ENCODE results near the gene ZNF765.
A peak's percentile ranks its signal among the peaks of the same experiment; 100 is the strongest.
"Not testable (repeated sequence)": the region's sequence is repeated elsewhere in the genome, so short reads cannot be mapped to it uniquely, and the experiment has no call there.

Gene ZNF765

GRCh38 chr19:53423074-53423473 lies 28.1 kb downstream of the ZNF765 start:
- not testable (repeated sequence) for DNase-seq

DNA sequence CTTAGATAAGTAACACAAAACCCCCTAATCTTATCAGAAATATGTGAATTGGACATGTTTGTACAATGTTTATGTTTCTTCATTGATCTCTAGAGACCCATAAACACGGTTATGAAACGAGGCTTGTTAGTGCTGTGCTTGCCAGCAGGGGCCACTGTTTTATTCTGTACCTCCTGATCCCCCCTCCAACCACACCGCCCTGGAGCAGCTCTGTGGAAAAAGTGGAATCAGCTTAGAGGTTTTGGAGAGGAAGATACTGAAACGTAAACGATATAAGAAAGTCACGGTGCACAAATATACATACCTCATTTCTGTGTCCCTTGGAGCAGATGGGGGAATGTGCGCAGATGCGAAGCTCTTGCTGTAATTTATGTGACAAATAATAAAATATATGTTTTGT lies 28.7 kb downstream of the ZNF765 start:
- not testable (repeated sequence) for DNase-seq

DNA sequence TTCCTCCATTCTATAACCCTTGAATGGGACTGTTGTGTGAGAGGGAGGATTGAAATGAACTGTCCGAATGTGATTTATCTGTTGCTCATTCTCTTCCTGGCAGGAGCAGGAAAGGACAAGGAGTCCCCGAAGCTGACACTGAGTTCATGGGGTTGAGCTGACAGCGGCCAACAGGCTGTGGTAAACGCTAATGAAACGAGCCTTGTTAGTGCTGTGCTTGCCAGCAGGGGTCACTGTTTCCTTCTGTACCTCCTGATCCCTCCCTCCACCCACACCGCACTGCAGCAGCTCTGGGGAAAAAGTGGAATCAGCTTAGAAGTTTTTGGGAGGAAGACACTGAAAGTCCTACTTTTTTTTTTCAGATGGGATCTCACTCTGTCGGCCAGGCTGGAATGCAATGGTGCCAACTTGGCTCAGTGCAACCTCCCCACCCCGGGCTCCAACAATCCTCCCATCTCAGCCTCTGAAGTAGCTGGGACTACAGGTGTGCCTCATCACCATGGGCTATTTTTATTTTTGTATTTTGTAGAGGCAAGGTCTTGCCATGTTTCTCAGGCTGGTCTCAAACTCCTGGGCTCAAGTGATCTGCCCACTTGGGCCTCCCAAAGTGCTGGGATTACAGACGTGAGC lies 30.1 kb downstream of the ZNF765 start:
- DNase-seq, result peak; percentile 55

DNA sequence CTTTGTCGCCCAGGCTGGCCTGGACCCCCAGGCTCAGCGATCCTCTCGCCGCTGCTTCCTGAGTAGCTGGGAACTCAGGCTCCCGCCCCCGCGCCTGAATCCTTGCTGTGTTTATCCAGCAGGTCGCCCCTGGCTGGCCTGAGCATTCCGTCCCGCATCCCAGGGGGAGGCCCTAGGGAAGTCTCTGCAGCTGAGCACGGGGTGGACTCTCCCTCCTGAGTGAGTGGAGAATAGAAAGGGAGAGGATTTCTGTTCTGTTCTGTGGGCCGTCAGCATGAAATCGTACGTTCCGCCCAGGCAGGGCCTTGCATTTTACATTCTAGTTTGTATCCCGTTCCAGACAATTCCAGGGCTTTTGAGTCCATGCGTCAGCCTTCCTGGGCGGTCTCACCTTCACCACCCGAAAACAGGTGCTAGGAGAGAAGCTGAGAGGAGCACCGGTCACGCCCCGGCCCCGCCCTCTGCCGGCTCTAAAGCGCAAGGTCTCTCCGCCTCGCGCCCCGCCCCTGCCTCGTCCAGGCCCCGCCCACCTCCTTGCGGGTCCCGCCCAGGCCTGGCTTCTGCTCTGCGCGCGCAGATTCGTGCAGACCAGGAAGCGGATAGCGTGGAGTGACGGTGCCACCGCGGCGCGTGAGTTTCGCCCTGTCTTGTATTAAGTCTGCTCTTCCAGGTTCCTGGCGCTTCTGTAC lies 36.6 kb downstream of the ZNF765 start, which contains the start of gene ZNF761:
Gene ZNF761, plus strand, starts transcription at position 586 of the 689 bp plus-strand sequence. CDS start 15,285 bp downstream, outside the sequence.
- DNase-seq, result peak; percentile 95

- peak; percentile 1 for DNase-seq
These were observed 37.2 kb downstream of the ZNF765 start for GRCh38 chr19:53432088-53432661.

- DNase-seq, result not testable (repeated sequence)
These were observed 48.9 kb downstream of the ZNF765 start for GRCh38 chr19:53443809-53444208.

DNA sequence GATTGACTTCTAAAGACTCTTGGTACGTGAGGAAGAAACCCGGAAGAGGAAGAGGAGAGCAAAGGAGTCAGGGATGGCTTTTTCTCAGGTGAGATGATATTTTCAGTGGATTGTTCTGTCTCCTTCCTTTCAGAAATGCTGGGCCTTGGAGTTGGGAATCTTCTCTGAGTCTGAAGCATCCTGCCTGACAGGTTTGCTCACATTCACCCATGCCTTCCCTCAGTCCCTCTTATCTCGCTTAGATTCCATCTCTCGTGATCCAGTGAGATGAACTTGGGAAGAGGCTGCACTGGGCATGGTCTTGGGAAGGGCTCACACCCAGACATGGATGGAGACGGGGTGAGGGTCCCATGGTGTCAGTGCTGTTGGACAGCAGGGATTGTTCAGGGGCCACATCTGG lies 52.2 kb downstream of the ZNF765 start:
- DNase-seq, result not testable (repeated sequence)

- no peak for DNase-seq
These were observed 60.9 kb downstream of the ZNF765 start for GRCh38 chr19:53455828-53456227.

GRCh38 chr19:53460131-53460721 lies 65.3 kb downstream of the ZNF765 start:
- DNase-seq, result not testable (repeated sequence)

GRCh38 chr19:53461866-53462265 lies 66.9 kb downstream of the ZNF765 start:
- DNase-seq, result no peak

DNA sequence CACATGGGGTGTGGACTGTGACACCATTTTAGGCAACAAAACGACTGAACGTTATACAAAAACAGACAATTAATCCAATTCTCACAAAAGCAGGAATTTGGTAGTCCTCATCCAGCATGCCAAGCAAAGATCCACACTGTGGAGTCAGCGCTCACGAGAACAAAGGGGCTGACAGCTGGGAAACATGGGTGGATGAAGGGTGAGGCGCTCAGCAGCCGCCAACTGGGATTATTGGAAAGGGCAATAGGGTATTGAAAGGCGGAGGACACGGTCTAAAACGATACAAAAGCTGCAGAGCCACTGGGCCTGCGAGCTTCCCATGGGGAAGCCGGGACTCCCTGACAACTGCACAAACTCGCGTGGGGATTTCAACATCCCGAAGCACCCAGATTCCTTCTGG lies 67.9 kb downstream of the ZNF765 start:
- DNase-seq, result no peak

- no peak for DNase-seq
These were observed 68.3 kb downstream of the ZNF765 start for GRCh38 chr19:53463263-53463662.

- DNase-seq, result no peak
These were observed 72.0 kb downstream of the ZNF765 start for GRCh38 chr19:53466726-53467484.

DNA sequence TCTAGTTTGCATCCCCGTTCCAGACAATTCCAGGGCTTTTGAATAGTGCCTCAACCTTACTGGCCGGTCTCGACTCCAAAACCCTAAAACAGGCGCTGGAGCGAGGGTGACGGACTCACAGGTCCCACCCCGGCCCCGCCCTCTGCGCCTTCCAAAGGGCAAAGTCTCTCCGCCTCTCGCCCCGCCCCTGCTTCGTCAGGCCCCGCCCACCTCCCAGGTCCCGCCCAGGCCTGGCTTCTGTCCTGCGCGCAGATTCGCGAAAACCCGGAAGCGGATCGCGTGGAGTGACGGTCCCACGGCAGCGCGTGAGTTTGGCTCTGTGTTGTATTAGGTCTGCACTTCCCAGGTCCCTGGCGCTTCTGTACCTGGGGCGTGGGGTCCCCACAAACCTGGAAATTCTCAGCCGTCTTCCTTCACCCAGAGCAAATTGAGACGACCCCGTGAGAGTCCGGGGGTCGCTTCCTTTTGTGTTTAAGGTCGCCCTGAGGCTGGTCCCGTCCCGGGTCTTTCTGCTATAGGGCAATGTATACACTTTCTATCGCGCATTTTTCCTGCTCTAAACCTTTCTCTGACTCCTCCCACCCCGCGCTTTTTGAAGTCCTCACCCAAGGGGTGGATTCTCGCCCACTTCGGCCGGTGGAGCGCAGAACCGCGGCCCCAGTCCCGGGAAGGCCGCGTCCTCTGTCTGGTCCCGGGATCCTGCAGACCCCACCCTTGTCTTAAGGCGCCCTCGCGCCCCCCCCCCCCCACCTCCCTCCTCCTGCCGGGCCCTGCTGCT lies 72.7 kb downstream of the ZNF765 start, which contains the start of gene ZNF813:
Gene ZNF813, plus strand, starts transcription at position 249 of the 778 bp plus-strand sequence. CDS start 16,090 bp downstream, outside the sequence.
- peak; percentile 78 for DNase-seq

DNA sequence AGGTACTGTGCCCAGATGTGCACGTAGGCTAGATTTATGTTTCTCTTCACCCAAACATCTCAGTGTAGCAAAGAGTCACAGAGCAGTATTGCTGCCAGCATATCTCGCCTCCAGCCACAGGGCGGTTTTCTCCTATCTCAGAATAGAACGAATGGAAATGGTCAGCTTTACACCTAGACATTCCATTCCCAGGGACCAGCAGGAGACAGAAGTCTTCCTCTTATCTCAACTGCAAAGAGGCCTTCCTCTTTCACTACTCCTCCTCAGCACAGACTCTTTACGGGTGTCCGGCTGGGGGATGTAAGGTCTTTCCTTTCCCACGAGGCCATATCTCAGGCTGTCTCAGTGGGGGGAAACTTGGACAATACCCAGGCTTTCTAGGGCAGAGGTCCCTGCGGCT lies 73.7 kb downstream of the ZNF765 start:
- DNase-seq, result not testable (repeated sequence)

- DNase-seq, result no peak
These were observed 77.0 kb downstream of the ZNF765 start for GRCh38 chr19:53471916-53472315.

DNA sequence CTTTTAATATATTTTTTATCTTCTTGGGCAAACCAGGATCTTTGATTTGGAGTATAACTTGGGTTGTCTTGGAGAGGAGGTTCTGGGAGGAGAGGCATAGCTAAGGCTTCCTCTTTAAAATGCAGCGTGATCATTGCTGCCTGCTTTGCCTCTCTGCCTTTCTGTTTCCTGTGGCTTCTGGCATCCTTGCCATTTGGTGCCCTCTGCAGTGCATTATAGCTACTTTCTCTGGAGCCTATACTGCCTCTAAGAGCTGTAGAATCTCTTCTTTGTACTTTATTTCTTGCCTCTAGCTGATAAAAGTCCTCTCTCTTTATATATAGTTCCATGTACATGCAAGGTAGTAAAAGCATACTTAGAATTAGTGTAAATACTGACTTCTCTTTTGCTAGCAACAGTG lies 79.9 kb downstream of the ZNF765 start:
- not testable (repeated sequence) for DNase-seq

GRCh38 chr19:53475470-53475869 lies 80.5 kb downstream of the ZNF765 start:
- not testable (repeated sequence) for DNase-seq
